ENCODE data around the gene DPY19L1. TPM values are rescaled to one million over a fixed set of nuclear protein-coding genes. Genes with fewer than 3 reads are reported as not detected.
"Not testable (repeated sequence)": the region's sequence is repeated elsewhere in the genome, so short reads cannot be mapped to it uniquely, and the experiment has no call there.

The DPY19L1 gene
- total RNA-seq, 2 experiments from 2014 or later, result 24.9 to 29.5 TPM

DNA sequence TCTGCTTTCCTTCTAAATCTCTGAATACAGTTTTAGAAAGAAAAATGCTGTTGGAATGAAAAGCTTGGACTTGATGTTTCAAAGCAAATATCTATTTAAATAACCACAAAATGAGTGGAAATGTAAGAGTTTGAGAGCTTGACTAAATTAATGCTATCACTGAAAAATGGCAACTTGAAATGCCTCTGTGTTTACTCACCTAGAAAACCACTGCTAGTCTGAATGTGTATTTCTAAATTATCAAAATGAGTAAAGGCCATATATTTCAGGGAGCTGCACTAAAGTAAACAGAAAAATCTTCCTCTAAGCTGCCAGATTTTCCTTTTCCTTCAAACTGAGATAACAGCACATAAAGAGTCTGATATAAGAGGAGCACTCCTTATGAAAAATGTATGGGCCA, 87.9 kb downstream of the DPY19L1 start:
- POLR2A ChIA-PET, result no interaction called here
- Mint-ChIP-seq H3K27ac (no peak overlapping the region), H3K4me3 (no peak overlapping the region), H3K9me3 (no peaks in the 10 kb centered on the region), H3K36me3 (ENCODE audit: low read depth) (peaks cover under 1% of the 10 kb centered on the region), H3K27me3 (no peaks in the 10 kb centered on the region), H3K4me1 (peaks cover 1% of the 10 kb centered on the region)
- no peak for DNase-seq
- CTCF ChIA-PET, result no interaction called here

DNA sequence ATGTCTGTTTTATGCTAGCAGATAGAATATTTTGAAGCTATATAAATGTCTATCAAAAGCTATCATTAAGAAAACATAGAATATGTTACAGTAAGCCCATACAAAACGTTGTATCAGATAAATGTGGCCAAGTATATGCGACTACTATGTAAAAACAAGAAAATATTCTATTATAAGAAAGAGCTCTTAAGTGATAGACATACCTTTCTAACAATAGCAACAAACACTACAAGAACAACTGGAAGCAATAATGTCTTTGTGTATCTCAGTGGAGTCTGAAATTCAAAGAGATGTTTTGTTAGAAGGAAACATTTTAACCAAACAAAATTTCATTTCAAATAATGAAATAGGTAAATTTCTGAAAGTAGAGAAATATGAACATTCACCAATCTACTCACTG, 89.9 kb downstream of the DPY19L1 start:
- not testable (repeated sequence) for H3K4me1 Mint-ChIP-seq, DNase-seq

DNA sequence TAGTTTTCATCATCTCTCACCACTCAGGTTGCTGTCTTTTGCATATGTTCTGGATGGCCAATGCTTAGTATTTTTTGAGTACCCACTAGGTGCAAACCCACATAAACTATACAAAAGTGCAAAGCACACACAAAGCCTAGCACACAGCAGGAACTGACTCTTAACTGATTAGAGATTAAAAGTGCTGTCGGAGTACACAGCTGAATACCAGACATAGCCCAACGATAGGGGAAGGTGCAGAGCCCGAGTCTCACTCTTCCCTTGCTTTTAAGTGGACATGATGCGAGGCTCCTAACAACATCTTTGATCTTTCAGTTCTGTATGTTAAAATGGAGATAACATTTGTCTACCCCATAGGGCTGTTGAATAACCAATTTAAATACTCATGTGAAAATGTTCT, 90.8 kb downstream of the DPY19L1 start:
- H3K27me3 Mint-ChIP-seq, result no peaks in the 10 kb centered on the region
- peaks cover 1% of the 10 kb centered on the region for H3K4me1 Mint-ChIP-seq
- no peak overlapping the region for H3K27ac Mint-ChIP-seq
- no peak overlapping the region for H3K4me3 Mint-ChIP-seq
- ChIA-PET POLR2A (no interaction called here), CTCF (no interaction called here)
- peaks cover 2% of the 10 kb centered on the region for H3K36me3 Mint-ChIP-seq (ENCODE audit: low read depth)
- no peaks in the 10 kb centered on the region for H3K9me3 Mint-ChIP-seq
- DNase-seq, result no peak

More for the DNA sequence above, 89.9 kb downstream of the DPY19L1 start:
- H3K27me3 Mint-ChIP-seq; POLR2A ChIA-PET; H3K4me3 Mint-ChIP-seq; H3K27ac Mint-ChIP-seq; H3K9me3 Mint-ChIP-seq; H3K36me3 Mint-ChIP-seq (ENCODE audit: low read depth); CTCF ChIA-PET: not testable (repeated sequence)

DNA sequence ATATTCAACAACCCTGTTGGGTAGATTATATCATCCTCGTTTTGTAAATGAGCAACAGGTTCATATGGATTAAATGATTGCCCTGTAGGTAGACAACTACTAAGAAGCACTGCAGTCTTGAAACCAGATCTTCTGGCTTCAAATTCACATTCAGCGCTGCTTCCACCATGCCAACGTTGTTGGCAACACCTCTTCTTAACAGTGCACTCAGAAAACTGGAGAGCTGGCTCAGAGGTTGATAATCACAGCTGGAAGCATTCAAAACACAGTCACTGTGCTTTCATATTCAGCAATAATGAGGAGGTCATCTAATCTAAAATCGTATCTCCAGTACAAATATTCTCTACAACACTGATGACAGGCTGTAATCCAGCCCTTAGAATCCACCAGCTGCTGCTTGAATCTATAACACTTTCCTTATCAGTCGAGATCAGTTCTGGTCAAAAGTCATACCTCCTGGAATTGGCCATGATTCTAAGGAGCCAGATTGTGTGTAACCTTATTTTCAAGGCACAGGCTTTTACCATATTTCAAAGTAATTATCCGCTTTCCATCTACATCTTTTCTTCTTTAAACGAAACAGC, 91.3 kb downstream of the DPY19L1 start:
- CTCF ChIA-PET; DNase-seq; H3K4me1 Mint-ChIP-seq; POLR2A ChIA-PET; H3K36me3 Mint-ChIP-seq (ENCODE audit: low read depth); H3K4me3 Mint-ChIP-seq; H3K27me3 Mint-ChIP-seq; H3K9me3 Mint-ChIP-seq; H3K27ac Mint-ChIP-seq: not testable (repeated sequence)

DNA sequence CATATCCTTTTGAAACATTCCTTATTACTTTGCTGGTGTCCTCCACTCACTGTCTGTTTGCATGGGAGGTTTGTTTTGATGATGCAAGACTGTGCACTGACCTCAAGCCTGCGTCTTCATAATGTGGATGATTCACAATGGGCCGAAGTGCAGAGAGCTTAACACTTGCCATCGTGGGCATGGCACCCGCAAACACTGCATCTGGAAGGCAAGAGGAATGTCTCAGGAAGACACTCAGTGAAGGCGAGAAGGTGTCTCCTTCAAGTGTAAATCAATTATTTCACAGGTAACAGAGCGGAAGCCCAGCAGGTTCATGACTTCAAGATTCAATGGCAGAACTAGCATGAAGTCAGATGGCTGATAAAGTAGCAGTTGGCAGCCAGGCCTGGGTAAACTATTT, 98.1 kb downstream of the DPY19L1 start:
- Mint-ChIP-seq H3K9me3 (no peaks in the 10 kb centered on the region), H3K4me3 (no peak overlapping the region), H3K27me3 (no peaks in the 10 kb centered on the region), H3K27ac (no peak overlapping the region), H3K36me3 (ENCODE audit: low read depth) (peaks cover 14% of the 10 kb centered on the region), H3K4me1 (no peaks in the 10 kb centered on the region)
- no peak for DNase-seq
- CTCF ChIA-PET, result interaction anchor here (1.3 kb wide), 1 partner anchor 12 kb away, joined by 3 read pairs; no protein-coding TSS in a partner anchor
- POLR2A ChIA-PET, result no interaction called here

DNA sequence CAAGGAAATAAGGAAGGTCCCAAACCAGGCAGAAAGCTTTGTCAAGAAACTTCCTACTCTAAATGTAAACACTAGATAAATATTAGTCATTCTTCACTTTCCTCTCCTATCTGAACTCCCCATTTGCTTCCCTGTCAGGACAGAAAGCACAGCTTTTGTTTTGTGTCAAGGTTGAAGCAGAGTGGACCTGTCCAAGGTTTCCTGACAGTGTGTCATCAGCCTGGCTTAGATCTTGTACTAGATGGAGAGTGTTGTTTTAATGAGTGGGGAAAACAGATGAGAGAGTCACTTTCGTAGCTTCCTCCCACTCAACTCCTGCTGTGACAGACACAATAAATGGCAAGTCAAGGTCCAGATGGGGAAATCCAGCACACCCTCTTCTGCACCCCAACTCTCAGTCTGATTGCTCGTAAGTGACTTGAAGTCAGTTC, 101.5 kb downstream of the DPY19L1 start:
- H3K36me3 Mint-ChIP-seq (ENCODE audit: low read depth), result peaks cover 17% of the 10 kb centered on the region
- H3K27ac Mint-ChIP-seq, POLR2A ChIA-PET, H3K4me3 Mint-ChIP-seq, H3K4me1 Mint-ChIP-seq, H3K9me3 Mint-ChIP-seq, CTCF ChIA-PET, H3K27me3 Mint-ChIP-seq, DNase-seq: not testable (repeated sequence)

DNA sequence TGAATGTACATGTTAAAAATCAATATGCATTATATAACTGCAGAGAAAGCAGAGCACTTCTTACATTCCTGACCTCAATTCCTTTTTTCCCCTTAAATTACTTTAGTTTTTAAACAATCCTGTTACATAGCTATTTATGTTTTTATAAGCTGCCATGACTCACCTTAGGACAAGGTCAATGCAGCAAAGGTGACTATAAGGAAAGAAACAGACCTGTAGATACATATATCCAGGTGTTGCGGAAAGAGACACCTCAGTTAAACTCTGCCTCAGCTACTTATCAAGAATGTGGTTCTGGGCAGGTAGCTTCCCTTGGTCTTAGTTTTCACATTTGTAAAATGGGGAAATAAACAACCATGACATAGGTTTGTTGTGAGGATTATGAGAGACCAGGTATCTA, 105.5 kb downstream of the DPY19L1 start:
- ChIA-PET POLR2A (no interaction called here), CTCF (no interaction called here)

DNA sequence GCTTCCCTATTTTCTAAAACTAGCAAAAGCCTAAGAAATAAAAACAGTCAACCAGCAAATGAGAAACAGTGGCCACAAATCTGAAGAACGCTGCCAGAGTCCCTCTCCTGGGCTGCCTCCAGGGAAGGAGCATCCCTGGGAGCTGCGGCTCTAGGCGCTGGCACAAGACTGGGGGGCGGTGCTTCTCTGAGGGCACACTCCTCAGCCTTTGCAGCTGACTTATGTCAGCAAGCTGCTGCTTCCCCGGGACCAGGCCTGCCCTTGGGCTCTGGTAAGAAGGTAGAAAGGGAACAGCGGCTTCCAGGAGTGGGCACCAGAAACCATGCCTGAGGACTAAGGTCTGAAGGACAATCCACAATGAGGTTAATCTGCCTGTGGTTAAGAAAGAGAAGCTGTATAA, 107.5 kb downstream of the DPY19L1 start:
- H3K36me3 Mint-ChIP-seq (ENCODE audit: low read depth); H3K27me3 Mint-ChIP-seq; H3K4me3 Mint-ChIP-seq; CTCF ChIA-PET; H3K4me1 Mint-ChIP-seq; H3K27ac Mint-ChIP-seq; POLR2A ChIA-PET; DNase-seq; H3K9me3 Mint-ChIP-seq: not testable (repeated sequence)

More for the DNA sequence above, 105.5 kb downstream of the DPY19L1 start:
- Mint-ChIP-seq H3K4me1 (peaks cover 8% of the 10 kb centered on the region), H3K27ac (no peak overlapping the region), H3K9me3 (no peaks in the 10 kb centered on the region), H3K36me3 (ENCODE audit: low read depth) (peaks cover 10% of the 10 kb centered on the region), H3K27me3 (no peaks in the 10 kb centered on the region), H3K4me3 (no peak overlapping the region)
- no peak for DNase-seq

DNA sequence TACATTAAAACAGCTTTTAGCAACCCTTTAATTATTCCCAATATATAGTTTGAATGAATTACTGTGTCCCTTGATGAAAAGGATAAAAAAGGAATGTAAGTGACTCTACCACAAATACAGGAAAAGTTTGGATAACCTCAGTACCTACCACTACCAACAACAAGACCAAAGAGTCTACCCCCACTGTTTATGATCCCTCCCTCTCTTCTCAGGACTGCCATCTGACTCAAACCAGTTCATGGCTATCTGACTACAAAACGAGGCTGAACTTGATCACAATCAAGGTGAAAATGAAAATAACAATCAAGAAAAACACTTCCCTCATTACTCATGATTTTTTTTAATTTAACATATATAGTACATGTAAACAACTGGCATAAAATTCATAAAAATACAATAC, 108.7 kb downstream of the DPY19L1 start:
- no peak overlapping the region for H3K27ac Mint-ChIP-seq
- no peaks in the 10 kb centered on the region for H3K9me3 Mint-ChIP-seq
- peaks cover 2% of the 10 kb centered on the region for H3K27me3 Mint-ChIP-seq
- peaks cover 8% of the 10 kb centered on the region for H3K4me1 Mint-ChIP-seq
- ChIA-PET CTCF (interaction anchor here (1.1 kb wide), 1 partner anchor 11 kb away, joined by 3 read pairs; no protein-coding TSS in a partner anchor), POLR2A (no interaction called here)
- H3K36me3 Mint-ChIP-seq (ENCODE audit: low read depth), result peaks cover 5% of the 10 kb centered on the region
- H3K4me3 Mint-ChIP-seq, result no peak overlapping the region
- no peak for DNase-seq

DNA sequence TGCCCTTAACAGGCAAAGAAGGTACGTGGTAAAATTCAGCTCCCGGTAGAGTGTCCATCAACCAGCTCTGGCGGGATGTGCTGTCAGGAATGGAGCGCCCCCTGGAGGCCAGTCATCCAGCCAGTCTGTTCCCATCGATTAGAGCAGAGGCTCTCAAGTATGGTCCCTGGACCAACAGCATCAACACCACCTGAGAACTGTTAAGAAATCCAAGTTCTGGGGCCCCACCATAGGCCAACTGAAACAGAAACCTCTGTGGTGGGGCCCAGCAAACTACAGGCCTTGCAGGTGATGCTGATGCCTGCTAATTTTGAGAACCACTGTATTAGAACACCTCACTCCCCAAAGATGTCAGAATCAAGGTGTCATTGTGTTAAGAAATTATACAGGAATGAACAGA, 109.2 kb downstream of the DPY19L1 start:
- Mint-ChIP-seq H3K4me3 (no peak overlapping the region), H3K27me3 (peaks cover 2% of the 10 kb centered on the region), H3K27ac (no peak overlapping the region), H3K36me3 (ENCODE audit: low read depth) (peaks cover 3% of the 10 kb centered on the region), H3K9me3 (no peaks in the 10 kb centered on the region), H3K4me1 (peaks cover 8% of the 10 kb centered on the region)
- CTCF ChIA-PET, result interaction anchor here (0.8 to 1.1 kb wide), 3 partner anchors 11 to 16 kb away, joined by 3 read pairs; no protein-coding TSS in a partner anchor
- POLR2A ChIA-PET, result no interaction called here
- peak; percentile 38 for DNase-seq

DNA sequence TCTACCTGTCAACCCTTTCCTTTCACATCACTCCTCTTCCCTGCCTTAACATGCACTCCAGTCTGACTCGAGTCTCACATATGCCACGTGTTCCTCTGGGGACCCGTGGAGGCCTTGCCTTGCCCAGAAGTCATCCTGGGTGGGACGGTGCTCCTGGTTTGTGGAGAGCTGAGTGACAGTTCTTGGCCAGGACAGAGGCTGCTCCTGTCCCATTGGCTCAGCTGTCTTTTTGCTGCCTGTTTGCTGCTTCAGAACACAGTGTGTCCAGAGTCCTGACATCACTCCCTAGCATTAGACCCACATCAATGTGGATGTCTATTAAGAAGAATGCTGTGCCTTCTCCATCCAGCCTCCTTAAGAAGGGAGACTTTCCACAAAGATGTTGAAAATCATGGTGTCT, 116.8 kb downstream of the DPY19L1 start:
- POLR2A ChIA-PET; H3K4me1 Mint-ChIP-seq; H3K27ac Mint-ChIP-seq; H3K9me3 Mint-ChIP-seq; CTCF ChIA-PET; H3K36me3 Mint-ChIP-seq (ENCODE audit: low read depth); H3K4me3 Mint-ChIP-seq; DNase-seq: not testable (repeated sequence)
- peaks cover 20% of the 10 kb centered on the region for H3K27me3 Mint-ChIP-seq

DNA sequence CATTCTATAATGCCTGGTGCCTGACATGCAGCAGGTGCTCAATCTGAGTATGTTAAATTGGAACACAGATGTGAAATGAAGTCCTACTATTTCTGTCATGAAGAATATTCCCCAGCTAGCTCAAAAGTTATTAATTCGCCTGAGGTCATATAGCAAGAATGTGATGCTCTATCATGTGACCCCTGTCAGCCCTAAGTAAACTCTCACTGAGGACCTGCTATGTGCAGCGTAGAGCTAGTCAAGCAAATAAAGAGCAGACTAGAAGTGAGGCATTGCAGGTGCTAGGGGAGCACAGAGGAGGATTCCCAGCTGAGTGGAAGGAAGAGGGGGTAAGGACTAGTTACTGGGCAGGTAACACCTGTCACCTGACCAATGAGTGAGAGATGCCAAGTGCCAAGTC, 118.2 kb downstream of the DPY19L1 start:
- DNase-seq; CTCF ChIA-PET; H3K9me3 Mint-ChIP-seq; H3K4me3 Mint-ChIP-seq; H3K36me3 Mint-ChIP-seq (ENCODE audit: low read depth); H3K4me1 Mint-ChIP-seq; H3K27ac Mint-ChIP-seq; POLR2A ChIA-PET: not testable (repeated sequence)
- peaks cover 21% of the 10 kb centered on the region for H3K27me3 Mint-ChIP-seq

DNA sequence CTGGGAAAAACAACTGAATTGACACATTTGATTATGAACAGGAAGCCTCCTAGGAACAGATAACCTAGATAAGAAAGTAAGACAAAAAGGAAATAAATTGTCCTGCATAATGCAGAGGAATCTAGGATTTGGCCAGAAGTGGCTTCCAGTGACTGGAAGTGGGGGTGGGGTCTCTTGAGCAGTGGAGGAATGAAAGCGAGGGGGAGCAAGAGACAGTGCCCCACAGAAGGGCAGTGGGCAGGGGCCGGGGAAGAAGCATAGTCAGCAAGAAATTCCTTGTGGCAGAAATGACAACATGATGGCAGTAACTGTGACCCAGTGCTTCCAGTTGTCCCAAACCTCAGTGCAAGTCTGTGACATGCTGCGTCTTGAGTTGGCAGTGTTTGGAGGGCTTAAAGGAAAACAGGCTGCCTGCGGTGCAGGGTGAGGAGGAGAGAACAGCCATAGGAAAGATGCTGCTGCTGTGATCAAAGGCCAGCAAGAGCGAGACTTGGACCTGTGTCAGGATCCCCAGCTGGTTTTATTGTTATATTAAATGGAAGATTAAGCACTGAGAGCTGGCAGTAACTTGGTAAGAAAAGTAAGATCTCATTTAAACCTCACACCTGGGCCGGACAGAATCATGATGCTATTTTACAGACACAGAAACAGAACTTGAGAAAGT, 119.0 kb downstream of the DPY19L1 start:
- H3K4me3 Mint-ChIP-seq; H3K4me1 Mint-ChIP-seq; H3K9me3 Mint-ChIP-seq; H3K36me3 Mint-ChIP-seq (ENCODE audit: low read depth); CTCF ChIA-PET; POLR2A ChIA-PET; DNase-seq; H3K27ac Mint-ChIP-seq: not testable (repeated sequence)
- peaks cover 20% of the 10 kb centered on the region for H3K27me3 Mint-ChIP-seq

DNA sequence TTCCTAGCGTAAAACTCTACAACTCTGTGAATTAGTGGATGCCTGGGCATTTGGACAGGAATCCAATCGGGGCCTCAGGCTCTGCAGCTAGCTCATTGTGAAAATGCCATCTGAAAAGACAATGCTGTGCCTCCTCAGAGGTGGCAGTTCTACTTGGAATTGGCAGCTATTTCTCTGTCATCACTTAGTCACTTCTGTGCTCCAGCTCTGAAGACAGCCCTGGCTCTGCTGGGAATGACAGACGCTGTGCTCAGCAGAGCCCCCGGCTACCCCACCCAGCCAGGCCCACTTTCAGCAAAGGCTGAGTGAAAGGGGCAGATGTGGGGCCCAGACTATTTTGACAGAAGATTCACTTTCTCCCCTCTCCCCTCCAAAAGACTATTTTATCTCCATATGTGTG, 119.8 kb downstream of the DPY19L1 start:
- H3K27ac Mint-ChIP-seq; H3K4me3 Mint-ChIP-seq; CTCF ChIA-PET; H3K4me1 Mint-ChIP-seq; POLR2A ChIA-PET; DNase-seq; H3K9me3 Mint-ChIP-seq; H3K36me3 Mint-ChIP-seq (ENCODE audit: low read depth): not testable (repeated sequence)
- peaks cover 19% of the 10 kb centered on the region for H3K27me3 Mint-ChIP-seq
